Glomerular endothelial cell (primary cell): ENCODE data around the gene NIN. TPM values are rescaled to one million over a fixed set of nuclear protein-coding genes. Genes with fewer than 3 reads are reported as not detected.

Experiments
- DNase-seq: peaks from one replicate; pipeline ENCODE4 v3.0.0-alpha.2; 2011; ENCODE audit warnings: low read depth, low spot score; ENCODE audit errors: extremely low read depth
- total RNA-seq: library from RNA; depleted of rRNA; stranded (reverse); fragments of >200 nt; gene quantifications from 2 replicates; pipeline ENCODE4 v1.2.3, GENCODE V29; 2015

Gene NIN
- total RNA-seq, 1 donor from 2014 or later, result 51.5 TPM

- no peak for DNase-seq
These were observed 67.5 kb downstream of the NIN start for GRCh38 chr14:50763382-50764007.

GRCh38 chr14:50762931-50763300, 68.0 kb downstream of the NIN start:
- no peak for DNase-seq

GRCh38 chr14:50762001-50762930, 68.7 kb downstream of the NIN start:
- DNase-seq, result no peak

DNA sequence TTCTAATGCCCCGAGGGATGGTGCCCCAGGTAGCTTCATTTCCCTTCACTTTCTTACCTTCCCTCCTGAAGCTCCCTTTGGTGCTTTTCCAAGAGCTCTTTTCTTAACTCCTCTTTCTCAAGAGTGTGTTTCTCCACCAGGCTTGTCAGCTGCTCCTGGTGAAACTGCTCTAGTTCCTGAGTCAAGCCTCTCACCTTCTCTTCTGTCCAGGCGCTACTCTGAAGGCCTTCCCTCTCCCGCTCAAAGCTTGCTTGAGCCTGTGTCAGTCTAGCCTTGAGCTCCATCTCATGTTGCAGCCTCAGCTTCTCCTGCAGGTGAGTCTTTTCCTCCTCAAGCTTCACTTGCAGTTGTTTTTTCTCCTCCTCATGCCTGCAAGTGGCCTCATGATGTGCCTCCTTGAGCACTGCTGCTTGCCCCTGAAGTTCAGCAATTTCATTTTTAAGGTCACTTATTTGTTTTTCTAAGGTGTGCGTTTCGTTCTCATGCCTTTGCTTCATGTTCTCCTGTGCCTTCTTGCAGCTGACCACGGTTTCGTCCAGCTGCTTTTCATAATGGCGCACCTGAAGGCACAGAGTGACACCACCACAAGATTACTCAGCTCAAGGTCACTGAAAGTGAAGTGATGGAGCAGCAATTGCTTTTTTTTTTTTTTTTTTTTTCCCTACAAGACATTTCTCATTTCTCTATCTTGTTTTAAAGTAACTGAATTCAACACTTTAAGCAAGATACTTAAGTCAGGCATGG, 71.0 kb downstream of the NIN start:
- DNase-seq, result no peak

DNA sequence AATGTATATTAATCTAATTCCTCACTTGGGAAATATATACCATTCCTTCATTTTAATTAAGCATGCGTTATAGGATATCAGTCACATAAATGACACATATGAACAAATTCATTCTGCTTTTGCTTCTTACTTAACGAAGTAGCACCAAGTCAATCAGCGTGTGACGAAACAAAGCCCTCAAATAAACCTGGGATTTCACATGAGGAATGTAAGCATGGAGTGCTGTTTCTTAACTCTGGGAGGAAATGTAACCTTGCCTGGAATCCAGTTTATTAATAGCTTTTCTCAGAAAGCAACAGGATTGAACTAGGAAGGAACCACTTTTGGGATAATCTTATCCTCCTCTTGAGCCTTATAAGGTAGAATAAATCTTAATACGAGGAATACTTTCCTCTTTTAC, 72.0 kb downstream of the NIN start:
- no peak for DNase-seq

GRCh38 chr14:50758305-50758704, 72.7 kb downstream of the NIN start:
- no peak for DNase-seq

DNA sequence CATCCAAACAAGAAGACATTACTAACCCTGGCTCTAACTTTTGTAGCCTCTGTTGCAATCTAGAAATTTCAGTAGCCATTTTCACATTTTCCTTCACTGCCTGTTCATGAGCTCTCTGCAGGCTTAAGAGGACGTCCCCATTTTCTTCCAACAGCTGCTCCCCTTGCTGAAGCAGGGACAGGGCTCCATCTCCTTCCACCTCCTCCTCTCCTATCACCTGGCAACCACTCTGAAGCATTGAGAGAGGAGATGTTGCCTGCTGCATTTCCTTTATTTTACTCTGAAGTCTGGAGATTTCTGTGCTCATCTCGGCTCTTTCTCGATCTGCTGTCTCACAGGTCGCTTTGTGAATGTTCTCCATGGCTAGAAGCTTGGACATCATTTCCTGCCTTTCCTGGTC, 73.3 kb downstream of the NIN start:
- no peak for DNase-seq

DNA sequence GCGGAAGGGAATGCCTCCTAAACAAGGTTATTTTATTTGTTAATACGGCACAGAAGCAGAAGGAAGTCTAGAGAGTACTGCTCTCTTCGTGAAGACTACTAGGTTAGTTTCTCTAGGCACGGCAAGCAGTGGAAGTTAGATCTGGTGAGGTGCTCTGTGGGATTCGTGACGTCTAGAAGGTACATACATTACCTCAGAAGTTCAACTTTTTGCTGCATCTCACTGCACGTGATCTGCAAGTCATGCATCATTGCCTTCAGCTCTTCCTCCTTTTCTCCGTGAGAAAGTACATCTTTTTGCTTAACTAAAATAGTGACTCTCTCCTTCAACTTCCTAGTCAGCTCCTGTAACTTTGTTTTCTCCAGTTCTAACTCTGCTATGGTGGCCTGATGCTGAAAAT, 74.7 kb downstream of the NIN start:
- no peak for DNase-seq

GRCh38 chr14:50750323-50750722, 80.6 kb downstream of the NIN start:
- DNase-seq, result no peak

DNA sequence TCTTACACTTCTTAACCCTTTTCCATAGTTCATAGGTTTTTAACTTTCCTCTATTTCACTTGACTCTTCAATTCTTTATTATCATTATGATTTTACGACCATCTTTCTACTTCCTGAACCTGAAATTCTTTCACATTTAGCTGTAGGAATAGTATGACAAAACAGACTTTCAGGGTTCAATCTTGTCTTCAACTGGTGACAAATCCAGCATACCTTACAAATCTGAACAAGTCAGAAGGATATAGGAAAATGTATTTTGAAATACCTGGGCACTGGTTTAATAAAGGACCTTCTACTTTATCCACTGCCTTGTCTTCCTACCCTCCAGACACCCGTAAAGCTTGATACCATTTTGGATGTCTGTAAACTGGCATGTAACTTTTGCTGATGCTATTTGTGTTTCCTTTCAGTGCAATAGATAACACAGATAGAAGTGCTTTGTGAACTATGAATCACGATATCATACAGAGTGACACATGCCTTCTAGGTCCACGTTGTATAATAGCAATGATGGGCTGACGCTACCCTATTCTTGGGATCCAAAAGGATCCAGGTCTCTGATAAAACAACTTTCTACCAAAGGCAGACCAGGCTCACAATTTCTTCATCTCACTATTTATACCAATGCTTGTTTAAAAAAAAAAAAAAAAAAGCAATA, 85.4 kb downstream of the NIN start:
- no peak for DNase-seq

GRCh38 chr14:50744231-50744630, 86.7 kb downstream of the NIN start:
- DNase-seq, result no peak

- DNase-seq, result no peak
These were observed 89.4 kb downstream of the NIN start for GRCh38 chr14:50741567-50741966.

GRCh38 chr14:50740856-50741255, 90.1 kb downstream of the NIN start:
- DNase-seq, result no peak

DNA sequence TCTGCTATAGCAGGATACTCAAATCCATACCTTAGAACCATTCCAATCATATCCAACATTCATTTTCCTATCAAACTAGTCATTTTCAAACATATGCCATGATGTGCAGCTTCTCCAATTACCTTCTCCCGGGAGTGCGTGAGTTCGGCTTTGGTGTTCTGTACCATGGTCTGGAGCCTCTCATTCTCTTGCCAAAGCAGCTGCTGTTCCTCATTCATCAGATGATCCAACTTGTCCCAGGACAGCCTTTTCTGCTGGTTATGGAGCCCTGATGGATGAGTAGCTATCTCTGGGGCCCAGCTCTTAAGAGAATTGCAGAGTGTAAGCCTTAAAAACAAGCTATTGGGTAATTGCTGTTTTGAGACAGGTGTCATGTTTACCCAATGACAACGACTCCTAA, 91.8 kb downstream of the NIN start:
- no peak for DNase-seq

- no peak for DNase-seq
These were observed 94.0 kb downstream of the NIN start for GRCh38 chr14:50736932-50737419.

GRCh38 chr14:50734950-50735695, 95.8 kb downstream of the NIN start:
- no peak for DNase-seq

DNA sequence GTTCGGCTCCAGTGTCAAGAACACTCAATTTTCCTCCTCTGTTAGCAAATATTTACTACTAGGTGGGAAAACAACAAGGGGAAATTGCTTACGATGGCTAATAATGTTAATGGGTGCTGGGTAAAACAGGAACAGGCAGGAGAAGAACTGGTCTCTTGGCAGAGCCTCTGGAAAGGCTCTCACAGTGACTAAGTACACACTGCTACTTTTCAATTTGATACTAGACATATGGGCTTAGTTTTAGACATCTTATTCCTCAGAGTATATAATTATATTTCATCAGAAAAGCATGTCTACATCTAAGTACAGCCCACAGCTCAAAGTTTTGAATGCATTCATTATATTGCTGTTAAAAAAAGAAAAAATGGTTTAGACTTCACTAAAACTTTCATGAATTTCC, 97.5 kb downstream of the NIN start:
- DNase-seq, result no peak

- DNase-seq, result no peak
These were observed 102.1 kb downstream of the NIN start for GRCh38 chr14:50728836-50729235.

DNA sequence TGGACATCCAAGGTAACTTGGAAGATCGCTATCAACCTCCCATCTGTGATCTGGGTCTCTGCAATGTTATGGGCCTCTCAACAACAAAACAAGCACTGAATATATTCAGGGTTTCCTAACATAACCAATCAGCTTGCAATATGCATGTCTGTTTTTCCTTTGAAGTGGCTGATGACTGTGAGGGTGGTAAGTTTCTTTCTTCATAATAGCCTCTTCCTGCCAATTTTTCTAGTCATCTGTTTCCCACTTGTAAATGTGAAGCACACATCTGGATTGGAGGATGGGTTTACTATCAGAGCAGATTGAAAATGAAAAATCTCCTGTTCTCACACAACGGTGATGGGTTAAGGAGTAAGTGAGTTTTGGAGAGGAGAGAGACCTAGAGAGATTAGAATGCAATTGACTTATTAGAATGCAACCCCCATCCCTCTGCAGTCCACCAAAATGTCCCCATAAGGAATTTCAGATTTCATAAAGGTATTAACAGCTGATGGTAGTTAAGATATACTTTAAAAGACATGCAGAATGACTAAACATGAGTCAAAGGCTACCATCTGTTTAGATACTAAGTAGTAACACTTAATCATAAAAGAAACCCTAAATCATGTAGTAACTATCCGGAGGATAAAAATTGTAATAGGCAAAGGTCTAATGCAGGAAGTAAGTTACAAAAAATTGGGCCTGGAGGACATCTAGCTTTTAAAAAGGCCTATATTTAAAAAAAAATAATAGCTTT, 104.4 kb downstream of the NIN start:
- no peak for DNase-seq

DNA sequence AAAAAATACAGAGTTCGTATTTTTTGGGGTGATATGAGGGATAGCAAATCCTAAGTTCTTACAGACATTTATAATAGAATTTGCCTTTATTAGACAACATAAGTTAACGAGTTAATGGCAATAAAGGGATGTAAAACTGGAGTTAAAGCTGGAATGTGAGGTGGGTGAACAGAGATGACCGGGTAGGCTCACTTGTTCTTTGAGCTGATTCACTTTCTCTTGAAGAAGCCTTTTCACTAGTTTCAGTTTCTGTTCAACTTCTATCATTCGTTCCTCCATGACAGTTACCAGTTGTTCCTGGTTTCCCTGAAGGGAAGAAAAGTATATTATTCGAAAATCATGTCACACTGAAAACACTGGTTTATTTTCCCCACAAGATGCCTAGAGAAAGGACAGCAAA, 105.2 kb downstream of the NIN start:
- no peak for DNase-seq
